Measurements from ENCODE around the gene GTF3C4.

DNA sequence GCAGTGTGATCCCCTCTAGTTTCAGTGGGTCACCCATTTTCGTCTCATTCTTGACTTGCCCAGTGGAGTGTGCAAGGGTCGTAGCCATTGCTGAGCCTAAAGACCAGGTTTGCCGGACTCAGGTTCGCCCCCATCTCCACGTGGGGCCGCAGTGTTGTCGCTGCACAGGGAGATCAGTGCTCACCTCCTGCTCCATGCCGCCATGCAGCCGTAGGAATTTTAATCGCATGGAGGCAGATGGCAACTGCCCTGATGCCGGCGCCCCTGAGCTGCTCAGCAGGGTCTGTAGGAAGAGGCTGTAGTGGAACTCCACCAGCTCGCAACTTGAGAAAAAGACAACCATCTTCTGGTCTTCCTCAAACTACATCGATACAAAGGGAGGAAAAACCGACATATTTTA is 24.6 kb upstream of the GTF3C4 start:
- TF ChIP-seq, protein P1, sequence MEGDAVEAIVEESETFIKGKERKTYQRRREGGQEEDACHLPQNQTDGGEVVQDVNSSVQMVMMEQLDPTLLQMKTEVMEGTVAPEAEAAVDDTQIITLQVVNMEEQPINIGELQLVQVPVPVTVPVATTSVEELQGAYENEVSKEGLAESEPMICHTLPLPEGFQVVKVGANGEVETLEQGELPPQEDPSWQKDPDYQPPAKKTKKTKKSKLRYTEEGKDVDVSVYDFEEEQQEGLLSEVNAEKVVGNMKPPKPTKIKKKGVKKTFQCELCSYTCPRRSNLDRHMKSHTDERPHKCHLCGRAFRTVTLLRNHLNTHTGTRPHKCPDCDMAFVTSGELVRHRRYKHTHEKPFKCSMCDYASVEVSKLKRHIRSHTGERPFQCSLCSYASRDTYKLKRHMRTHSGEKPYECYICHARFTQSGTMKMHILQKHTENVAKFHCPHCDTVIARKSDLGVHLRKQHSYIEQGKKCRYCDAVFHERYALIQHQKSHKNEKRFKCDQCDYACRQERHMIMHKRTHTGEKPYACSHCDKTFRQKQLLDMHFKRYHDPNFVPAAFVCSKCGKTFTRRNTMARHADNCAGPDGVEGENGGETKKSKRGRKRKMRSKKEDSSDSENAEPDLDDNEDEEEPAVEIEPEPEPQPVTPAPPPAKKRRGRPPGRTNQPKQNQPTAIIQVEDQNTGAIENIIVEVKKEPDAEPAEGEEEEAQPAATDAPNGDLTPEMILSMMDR (IDR thresholded peaks at IDR 0.05), result no peak
- no peak for TF ChIP-seq POLR2A (IDR thresholded peaks at IDR 0.05)

All from heart left ventricle (tissue), 13 donors.